A549 (cell line): Measurements from ENCODE around the gene MT1H. TPM values are rescaled to one million over a fixed set of nuclear protein-coding genes. Genes with fewer than 3 reads are reported as not detected.

Source experiments
- ATAC-seq, 2 experiments: fragments of 200-7000 bp in 1 of 2; fragments of >200 bp in 1 of 2; cut with Nextera tagmentation in 1 of 2; cut with Tn5 transposase in 1 of 2; 3 replicates each; pipeline versions ENCODE4 v1.8.0 to v1.9.1; 2018 to 2020; ENCODE audit warnings: mild to moderate bottlenecking in 1 of 2, moderate library complexity in 1 of 2
- CTCF ChIA-PET: fragments of 300-600 bp; sonication (Branson Sonifier 250); formaldehyde crosslinking; extraction: SDS; loops from one replicate; lab custom pipeline; 2021; ENCODE audit warnings: antibody characterized with exemption, inconsistent platforms; lab: Yijun Ruan, JAX
- POLR2A ChIA-PET: fragments of 350-600 bp; formaldehyde crosslinking; extraction: SDS; loops from one replicate; lab custom pipeline; 2021; ENCODE audit warnings: antibody characterized with exemption, inconsistent platforms; lab: Yijun Ruan, JAX
- DNase-seq, 2 experiments: peaks; one replicate each; pipeline versions ENCODE4 v3.0.0 to v3.0.0-alpha.2; 2011 to 2016; ENCODE audit warnings: low read depth in 1 of 2, low spot score in 1 of 2
- FAIRE-seq: peaks from 2 replicates; lab custom pipeline; 2011; peaks lifted over from hg19 to GRCh38; lab: Jason Lieb, UNC
- H3K27ac ChIP-seq, 2 experiments: fragments of >200 bp; sonication (Bioruptor Twin); formaldehyde crosslinking; 3 replicates each; pipeline ENCODE4 v1.5.1; 2016 to 2017
- H3K4me1 ChIP-seq: fragments of >200 bp; sonication (Bioruptor Twin); formaldehyde crosslinking; 3 replicates; pipeline ENCODE4 v1.6.1; 2016
- H3K4me2 ChIP-seq: fragments of >200 bp; sonication (Bioruptor Twin); formaldehyde crosslinking; 3 replicates; pipeline ENCODE4 v1.6.1; 2016
- H3K4me3 ChIP-seq: fragments of >200 bp; sonication (Bioruptor Twin); formaldehyde crosslinking; 3 replicates; pipeline ENCODE4 v1.5.1; 2016
- H3K9me3 ChIP-seq: fragments of >200 bp; sonication (Bioruptor Twin); formaldehyde crosslinking; 3 replicates; pipeline ENCODE4 v1.6.1; 2016
- BCL3 ChIP-seq: fragments of >200 bp; sonication (Bioruptor Twin); formaldehyde crosslinking; IDR thresholded peaks from 3 replicates; pipeline ENCODE4 v1.6.1; 2016
- CEBPB ChIP-seq, 2 experiments: fragments of >200 bp in 1 of 2; sonication (Bioruptor Twin) in 1 of 2; formaldehyde crosslinking in 1 of 2; IDR thresholded peaks; 2 replicates each; pipeline ENCODE4 v1.6.1; 2012 to 2016
- E2F6 ChIP-seq: IDR thresholded peaks from 2 replicates; pipeline ENCODE4 v1.6.1; 2012; ENCODE audit warnings: low read depth, borderline replicate concordance
- EHF ChIP-seq: fragments of 250-450 bp; sonication (Bioruptor Pico); IDR thresholded peaks from 2 replicates; pipeline ENCODE4 v1.5.0; 2020; ENCODE audit warnings: mild to moderate bottlenecking
- ELK1 ChIP-seq: fragments of 150-350 bp; IDR thresholded peaks from 2 replicates; pipeline ENCODE4 v1.6.1; 2014; ENCODE audit warnings: low read depth, mild to moderate bottlenecking, low read length
- FOSB ChIP-seq: fragments of 250-450 bp; sonication (Bioruptor Pico); IDR thresholded peaks from 2 replicates; pipeline ENCODE4 v1.5.0; 2020; ENCODE audit warnings: mild to moderate bottlenecking, moderate library complexity
- HES2 ChIP-seq: fragments of >200 bp; sonication (Bioruptor Twin); formaldehyde crosslinking; IDR thresholded peaks from 2 replicates; pipeline ENCODE4 v1.6.1; 2016
- HMGXB4 ChIP-seq: fragments of 250-450 bp; sonication (Bioruptor Pico); IDR thresholded peaks from 2 replicates; pipeline ENCODE4 v1.5.0; 2021; ENCODE audit warnings: mild to moderate bottlenecking, moderate library complexity, borderline replicate concordance
- JUN ChIP-seq, 2 experiments: fragments of >200 bp; sonication (Bioruptor Twin); formaldehyde crosslinking; IDR thresholded peaks; 2 replicates in 1 of 2; 3 replicates in 1 of 2; pipeline ENCODE4 v1.6.1; 2016 to 2017
- KDM5A ChIP-seq: fragments of 200-600 bp; sonication (generic); IDR thresholded peaks from 2 replicates; pipeline ENCODE4 v1.6.1; 2016; ENCODE audit warnings: antibody characterized with exemption, mild to moderate bottlenecking
- MAZ ChIP-seq: fragments of 150-350 bp; IDR thresholded peaks from 2 replicates; pipeline ENCODE4 v1.6.1; 2014; ENCODE audit warnings: antibody characterized with exemption, low read depth, low read length, borderline replicate concordance
- MYC ChIP-seq: IDR thresholded peaks from 2 replicates; pipeline ENCODE4 v1.6.1; 2012; ENCODE audit warnings: mild to moderate bottlenecking, inconsistent platforms, low read length, improper control_type of control experiment, borderline replicate concordance
- NFE2L2 ChIP-seq: fragments of 150-350 bp; conservative IDR thresholded peaks from 2 replicates; pipeline ENCODE4 v1.6.1; 2014; ENCODE audit warnings: low read length
- NPAS2 ChIP-seq: fragments of 250-450 bp; sonication (Bioruptor Pico); IDR thresholded peaks from 2 replicates; pipeline ENCODE4 v1.8.0; 2022; ENCODE audit warnings: mild to moderate bottlenecking, moderate library complexity, borderline replicate concordance
- NR3C1 ChIP-seq: fragments of >200 bp; sonication (Bioruptor Twin); formaldehyde crosslinking; IDR thresholded peaks from 3 replicates; pipeline ENCODE4 v1.6.1; 2017
- PHF8 ChIP-seq: fragments of 200-600 bp; sonication (generic); IDR thresholded peaks from 2 replicates; pipeline ENCODE4 v1.6.1; 2016; ENCODE audit warnings: low read depth, mild to moderate bottlenecking, antibody characterized with exemption, moderate library complexity, borderline replicate concordance
- POLR2A ChIP-seq: IDR thresholded peaks from 2 replicates; pipeline ENCODE4 v1.6.1; 2012; ENCODE audit warnings: mild to moderate bottlenecking, low read length
- RAD21 ChIP-seq, 2 experiments: fragments of >200 bp in 1 of 2; sonication (Bioruptor Twin) in 1 of 2; formaldehyde crosslinking in 1 of 2; IDR thresholded peaks in 1 of 2; conservative IDR thresholded peaks in 1 of 2; 2 replicates in 1 of 2; 3 replicates in 1 of 2; pipeline ENCODE4 v1.6.1; 2012 to 2018; ENCODE audit warnings: inconsistent platforms in 1 of 2
- RARB ChIP-seq: fragments of 250-450 bp; sonication (Bioruptor Pico); IDR thresholded peaks from 2 replicates; pipeline ENCODE4 v1.8.0; 2021; ENCODE audit warnings: mild to moderate bottlenecking, moderate library complexity
- RFX5 ChIP-seq: fragments of 450-650 bp; IDR thresholded peaks from 2 replicates; pipeline ENCODE4 v1.7.1; 2014; ENCODE audit warnings: antibody characterized with exemption, mild to moderate bottlenecking, moderate library complexity
- SMC3 ChIP-seq: fragments of >200 bp; sonication (Bioruptor Twin); formaldehyde crosslinking; IDR thresholded peaks from 3 replicates; pipeline ENCODE4 v1.6.1; 2018; ENCODE audit warnings: inconsistent platforms
- TFCP2L1 ChIP-seq: fragments of 250-450 bp; sonication (Bioruptor Pico); IDR thresholded peaks from 2 replicates; pipeline ENCODE4 v1.5.0; 2021; ENCODE audit warnings: mild to moderate bottlenecking
- TP53 ChIP-seq: fragments of 250-450 bp; sonication (Bioruptor Pico); IDR thresholded peaks from 2 replicates; pipeline ENCODE4 v1.5.0; 2021; ENCODE audit warnings: mild to moderate bottlenecking, moderate library complexity
- WGBS: methylation state at CpG from one replicate; pipeline ENCODE4 v1.1.6; 2017; ENCODE audit errors: missing lambda C conversion rate; 5-methylcytosine and 5-hydroxymethylcytosine counted together
- polyA plus RNA-seq, 4 experiments: library from polyadenylated mRNA; depleted of rRNA in 3 of 4; stranded (reverse); fragments of >200 nt; fragmentation: RNase III in 1 of 4; extraction: RNeasy Plus Mini Kit Qiagen cat#74134 plus additional on column Dnase treatment in 1 of 4; gene quantifications; 2 replicates in 3 of 4; 3 replicates in 1 of 4; pipeline ENCODE4 v1.2.3, GENCODE V29; 2011 to 2017

Gene MT1H
- polyA plus RNA-seq, 2 of the 4 experiments (the other 2 are of a cell fraction) = not detected

GRCh38 chr16:56667581-56668571 is 1.7 kb upstream of the MT1H start, which contains the start of gene MT1G:
MT1G (minus strand) TSS chr16:56668065; CDS start chr16:56667993, 72 bp downstream.
- WGBS = 76% methylated on average over 46 of the region's 46 CpGs
- Histone ChIP-seq H3K4me2 (no peak within 1 kb of the TSS), H3K4me1 (no peaks in the 10 kb centered on the region), H3K27ac (no peak within 1 kb of the TSS), H3K9me3 (no peaks in the 10 kb centered on the region), H3K4me3 (no peak within 1 kb of the TSS)
- DNase-seq (no peak), FAIRE-seq (no peak), ATAC-seq (no peak)
- ChIA-PET CTCF (interaction anchor here (0.7 to 1.9 kb wide), 5 partner anchors 17 to 34 kb away, joined by 3 to 6 read pairs (median 3); no protein-coding TSS in a partner anchor), POLR2A (interaction anchor here (1.1 kb wide), 1 partner anchor 11 kb away, joined by 4 read pairs; no protein-coding TSS in a partner anchor)
- TF ChIP-seq HMGXB4 (CRISPR knock-in tag) = no peak
- no peak for TF ChIP-seq NR3C1
- TF ChIP-seq HES2 = no peak
- TF ChIP-seq FOSB (CRISPR knock-in tag) = no peak
- no peak for TF ChIP-seq POLR2A
- no peak for TF ChIP-seq PHF8
- TF ChIP-seq RARB = no peak
- no peak for TF ChIP-seq RFX5
- TF ChIP-seq NFE2L2 = no peak
- TF ChIP-seq RAD21 (conservative IDR thresholded peaks at IDR 0.05 in 1 of 2, IDR thresholded peaks at IDR 0.05 in 1 of 2) = no peak

- TF ChIP-seq ELK1 = no peak
- no peak for TF ChIP-seq PHF8
- no peak for TF ChIP-seq MYC
- TF ChIP-seq E2F6 = no peak
- TF ChIP-seq CEBPB (IDR thresholded peaks at IDR 0.05) = no peak
- no peak for TF ChIP-seq HES2
- TF ChIP-seq BCL3 = no peak
- TF ChIP-seq POLR2A = no peak
- TF ChIP-seq TFCP2L1 = no peak
- TF ChIP-seq SMC3 = no peak
- no peak for TF ChIP-seq NPAS2 (CRISPR knock-in tag)
- TF ChIP-seq TP53 (CRISPR knock-in tag) = no peak
- no peak for TF ChIP-seq EHF (CRISPR knock-in tag)
- no peak for TF ChIP-seq JUN (IDR thresholded peaks at IDR 0.05)
- no peak for TF ChIP-seq MAZ
- no peak for TF ChIP-seq KDM5A
- H3K4me3 ChIP-seq = no peak overlapping the region
- ATAC-seq (no peak), DNase-seq (no peak), FAIRE-seq (no peak)
- WGBS = 67% methylated on average over 18 of the region's 19 CpGs
- no peak overlapping the region for H3K27ac ChIP-seq
- CTCF ChIA-PET = interaction anchor here (0.9 to 4.9 kb wide), 3 partner anchors 26 to 193 kb away, joined by 3 to 51 read pairs (median 6); no protein-coding TSS in a partner anchor
- H3K4me1 ChIP-seq = no peaks in the 10 kb centered on the region
- no peaks in the 10 kb centered on the region for H3K9me3 ChIP-seq
- POLR2A ChIA-PET = no interaction called here
- no peak overlapping the region for H3K4me2 ChIP-seq
These were observed 416 bp downstream of the MT1H start for GRCh38 chr16:56669840-56670619.
